ENCODE data around the gene IGSF3. TPM values are rescaled to one million over a fixed set of nuclear protein-coding genes. Genes with fewer than 3 reads are reported as not detected.

The IGSF3 gene
- total RNA-seq, 1 donor from 2014 or later: 37.1 TPM

GRCh38 chr1:116693759-116694480 is 26.4 kb upstream of the IGSF3 start:
- peak; percentile 90 for FAIRE-seq
- H3K27me3 ChIP-seq (ENCODE audit: control insufficient read depth, insufficient read depth, low read length): no peaks in the 10 kb centered on the region
- no peaks in the 10 kb centered on the region for H3K36me3 ChIP-seq (ENCODE audit: control insufficient read depth, insufficient read depth, low read length)
- no peak overlapping the region for H3K4me3 ChIP-seq (ENCODE audit: low read depth, low read length)
- DNase-seq (ENCODE audit: low read depth): peak; percentile 98
- TF ChIP-seq CTCF (IDR thresholded peaks at IDR 0.05; ENCODE audit: insufficient read depth, low read length, severe bottlenecking): no peak

GRCh38 chr1:116692879-116693278 is 25.3 kb upstream of the IGSF3 start:
- DNase-seq (ENCODE audit: low read depth) (no peak), FAIRE-seq (no peak)
- Histone ChIP-seq H3K36me3 (ENCODE audit: control insufficient read depth, insufficient read depth, low read length) (no peaks in the 10 kb centered on the region), H3K27me3 (ENCODE audit: control insufficient read depth, insufficient read depth, low read length) (no peaks in the 10 kb centered on the region), H3K4me3 (ENCODE audit: low read depth, low read length) (no peak overlapping the region)
- no peak for TF ChIP-seq CTCF (IDR thresholded peaks at IDR 0.05; ENCODE audit: insufficient read depth, low read length, severe bottlenecking)

DNA sequence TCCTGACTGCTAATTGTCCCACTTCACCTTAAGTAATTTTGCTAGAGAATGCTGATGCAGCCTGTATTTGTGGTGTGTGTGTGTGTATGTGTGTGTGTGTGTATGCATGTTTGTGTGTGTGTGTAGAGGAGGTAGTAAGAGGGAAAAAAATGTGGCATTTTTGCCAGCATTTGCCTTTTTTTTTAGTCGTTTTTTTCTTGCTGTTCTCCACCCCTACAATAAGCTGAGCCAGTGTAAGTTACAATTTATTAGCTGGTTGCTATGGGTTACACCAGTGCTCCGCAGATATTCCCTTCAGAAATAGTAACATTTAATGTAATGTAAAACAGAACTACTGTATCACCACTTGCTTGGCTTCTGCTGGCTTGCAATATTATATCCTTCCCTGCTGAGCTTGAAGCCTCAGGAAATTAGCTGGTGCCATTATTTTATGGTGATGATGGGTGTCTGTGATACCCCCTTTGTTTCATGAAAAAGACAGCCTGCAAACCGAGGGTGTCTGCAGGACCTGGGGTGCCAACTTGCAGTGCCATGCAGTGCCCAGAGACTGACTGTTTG is 23.4 kb upstream of the IGSF3 start:
- DNase-seq (ENCODE audit: low read depth): no peak
- no peak for TF ChIP-seq CTCF (IDR thresholded peaks at IDR 0.05; ENCODE audit: insufficient read depth, low read length, severe bottlenecking)
- no peak for FAIRE-seq
- no peaks in the 10 kb centered on the region for H3K36me3 ChIP-seq (ENCODE audit: control insufficient read depth, insufficient read depth, low read length)
- no peaks in the 10 kb centered on the region for H3K27me3 ChIP-seq (ENCODE audit: control insufficient read depth, insufficient read depth, low read length)
- no peak overlapping the region for H3K4me3 ChIP-seq (ENCODE audit: low read depth, low read length)

DNA sequence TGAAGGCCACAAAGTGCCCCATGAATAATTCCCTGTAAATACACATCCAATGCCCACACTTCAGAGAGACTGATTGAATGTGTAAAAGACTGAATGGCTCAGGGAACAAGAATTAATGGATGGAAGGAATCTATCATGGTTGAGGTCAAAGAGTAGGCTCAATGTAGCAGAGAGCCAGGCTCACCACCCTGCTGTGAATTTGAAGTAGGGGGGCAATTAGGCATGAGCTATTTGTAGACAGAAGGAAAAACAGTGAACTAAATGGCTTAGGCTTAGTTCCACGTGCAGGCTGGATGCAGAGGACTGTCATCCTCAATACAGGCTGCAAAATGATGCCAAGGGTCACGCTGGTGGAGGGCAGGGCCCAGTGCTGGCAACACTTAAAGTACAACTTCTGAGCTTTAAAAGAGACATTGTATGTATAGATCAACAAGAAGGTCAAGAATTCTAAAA is 22.9 kb upstream of the IGSF3 start:
- no peak for FAIRE-seq

DNA sequence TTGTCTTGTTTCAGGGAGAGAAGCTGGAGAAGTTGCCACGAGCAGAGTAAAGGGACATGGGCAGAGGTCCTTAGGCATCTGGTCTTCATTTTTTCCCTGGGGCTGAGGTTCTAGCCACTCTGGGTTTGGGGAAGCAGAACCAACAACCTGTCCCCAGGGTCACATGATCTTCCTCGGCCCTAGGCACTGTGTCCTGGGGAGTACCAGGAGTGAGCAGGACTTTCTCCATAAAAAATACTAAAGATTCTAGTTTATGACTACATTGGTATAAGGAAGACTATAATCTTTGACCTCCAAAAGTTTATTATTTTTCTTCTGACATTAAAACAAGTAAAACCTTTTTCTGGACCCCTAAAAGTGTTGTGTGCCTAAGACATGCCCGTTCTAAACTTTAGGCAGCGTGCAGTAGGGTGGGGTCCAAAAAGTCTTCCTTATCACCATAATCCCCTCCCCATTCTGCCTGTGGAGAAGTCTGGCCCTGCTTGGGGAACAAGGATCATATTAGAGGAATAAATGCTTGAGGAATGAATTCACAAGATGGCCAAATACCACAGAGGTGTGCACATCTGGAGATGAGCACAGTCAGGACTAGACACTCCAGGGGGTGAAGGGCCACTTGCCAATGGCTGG is 19.3 kb upstream of the IGSF3 start:
- no peak for DNase-seq (ENCODE audit: low read depth)
- Histone ChIP-seq H3K27me3 (ENCODE audit: control insufficient read depth, insufficient read depth, low read length) (no peaks in the 10 kb centered on the region), H3K36me3 (ENCODE audit: control insufficient read depth, insufficient read depth, low read length) (no peaks in the 10 kb centered on the region), H3K4me3 (ENCODE audit: low read depth, low read length) (no peak overlapping the region)
- no peak for FAIRE-seq
- TF ChIP-seq CTCF (IDR thresholded peaks at IDR 0.05; ENCODE audit: insufficient read depth, low read length, severe bottlenecking): no peak

More for the DNA sequence above, 22.9 kb upstream of the IGSF3 start:
- no peaks in the 10 kb centered on the region for H3K27me3 ChIP-seq (ENCODE audit: control insufficient read depth, insufficient read depth, low read length)
- H3K4me3 ChIP-seq (ENCODE audit: low read depth, low read length): no peak overlapping the region
- H3K36me3 ChIP-seq (ENCODE audit: control insufficient read depth, insufficient read depth, low read length): no peaks in the 10 kb centered on the region
- TF ChIP-seq CTCF (IDR thresholded peaks at IDR 0.05; ENCODE audit: insufficient read depth, low read length, severe bottlenecking): no peak
- DNase-seq (ENCODE audit: low read depth): no peak

Data from bronchial epithelial cell (primary cell).